GM19324 (cell line): ENCODE results near the gene SPDYE17.
"Not testable (repeated sequence)": the region's sequence is repeated elsewhere in the genome, so short reads cannot be mapped to it uniquely, and the experiment has no call there.

Source experiments
- ATAC-seq: cut with Tn5 transposase; IDR thresholded peaks from one replicate; pipeline ENCODE4 v1.9.1; 2021; ENCODE audit warnings: mild to moderate bottlenecking, moderate library complexity; ENCODE audit not compliant: unreplicated experiment, low FRiP score

The SPDYE17 gene

DNA sequence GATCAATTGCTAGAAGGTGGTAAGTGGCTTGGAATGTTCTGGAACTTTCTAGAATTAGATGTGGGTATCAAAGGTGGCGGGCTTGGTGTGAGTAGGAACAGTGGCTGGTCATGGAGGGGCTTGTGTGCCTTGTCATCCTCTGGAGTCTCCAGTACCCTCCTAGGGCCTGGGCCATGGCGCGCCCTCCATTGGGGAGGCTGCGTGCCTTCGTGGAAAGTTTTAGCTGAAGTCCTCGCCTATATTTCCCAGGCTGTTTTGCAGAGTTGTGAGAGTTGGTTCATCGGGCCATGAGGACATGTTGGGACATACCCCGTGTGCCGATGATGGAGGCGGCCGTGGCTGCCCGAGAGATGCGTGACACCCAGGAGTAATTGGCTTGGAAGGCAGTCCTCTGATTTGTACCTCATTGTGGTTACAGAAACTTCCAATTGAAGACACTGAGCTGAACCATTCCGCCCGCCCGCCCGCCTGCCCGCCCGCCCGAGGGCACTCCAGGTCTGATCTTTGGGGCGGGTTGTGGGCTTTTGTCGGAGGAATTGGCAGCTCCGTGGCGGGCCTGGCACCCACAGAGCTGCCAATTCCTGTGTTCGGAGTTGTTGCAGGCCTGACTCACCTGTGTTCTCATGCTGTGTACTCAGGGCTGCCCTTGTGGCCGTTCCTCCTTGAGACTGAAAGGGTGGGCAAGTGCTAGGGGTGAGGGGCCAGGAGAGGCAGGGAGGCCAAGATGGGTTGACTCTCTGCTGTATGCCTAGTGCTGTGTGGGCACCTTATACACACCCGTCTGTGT is 57.2 kb downstream of the SPDYE17 start:
- not testable (repeated sequence) for ATAC-seq

DNA sequence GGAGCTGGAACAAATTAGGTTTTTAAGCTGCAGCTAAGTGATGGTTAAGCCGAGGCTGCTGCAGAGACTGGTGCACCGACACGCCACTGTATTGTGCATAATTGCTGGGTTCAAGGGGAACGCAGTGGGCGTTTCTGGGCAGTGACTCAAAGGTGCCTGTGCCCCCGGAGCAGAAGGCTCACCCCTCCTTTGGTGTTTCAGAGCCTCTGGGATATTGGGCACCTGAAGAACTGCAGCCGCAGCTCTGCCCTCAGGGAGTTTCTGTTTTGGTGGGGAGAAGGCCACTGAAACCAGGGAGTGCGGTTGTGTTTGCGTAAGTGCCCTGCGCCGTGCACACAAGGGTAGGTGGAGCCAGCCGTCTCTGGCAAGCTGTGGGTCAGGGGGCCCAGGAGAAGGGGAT is 57.8 kb downstream of the SPDYE17 start:
- not testable (repeated sequence) for ATAC-seq

DNA sequence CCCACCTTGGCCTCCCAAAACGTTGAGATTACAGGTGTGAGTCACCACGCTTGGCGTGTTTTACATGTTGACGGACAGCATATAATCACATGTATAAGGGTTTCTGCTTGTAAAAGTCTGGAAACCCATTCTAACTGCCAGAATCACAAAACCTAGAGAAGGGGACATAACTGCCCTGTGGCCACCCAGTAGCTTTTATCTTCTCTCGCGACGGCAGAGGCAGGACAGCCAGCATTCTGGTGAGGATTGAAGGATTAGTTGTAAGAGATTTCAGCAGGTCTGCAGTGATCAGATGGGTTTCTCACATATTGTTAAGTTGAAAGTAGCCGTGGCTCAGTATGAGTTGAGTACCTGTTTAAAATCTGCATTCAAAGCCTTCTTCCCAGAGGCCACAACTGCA is 59.8 kb downstream of the SPDYE17 start:
- ATAC-seq, result not testable (repeated sequence)
